Mesenchymal stem cell (in vitro differentiated cells and primary cell): Measurements from ENCODE around the gene KRTAP10-5.

Experiments
- DNase-seq: peaks from one replicate; pipeline ENCODE4 v3.0.0-alpha.2; 2013
- H2AFZ ChIP-seq: one replicate; pipeline ENCODE4 v1.6.1; 2013; ENCODE audit warnings: low read depth, mild to moderate bottlenecking, control low read depth, inconsistent platforms, low read length, moderate library complexity
- H2AK5ac ChIP-seq: 2 replicates; pipeline ENCODE4 v1.6.1; 2013; ENCODE audit warnings: low read length, moderate library complexity, mild to moderate bottlenecking, inconsistent platforms; ENCODE audit not compliant: severe bottlenecking
- H2BK120ac ChIP-seq: one replicate; pipeline ENCODE4 v1.6.1; 2013; ENCODE audit warnings: low read depth, mild to moderate bottlenecking, inconsistent platforms, low read length, moderate library complexity
- H2BK12ac ChIP-seq, 2 experiments: one replicate each; pipeline ENCODE4 v1.6.1; 2013; ENCODE audit warnings: inconsistent platforms in 2 of 2, low read length in 2 of 2, mild to moderate bottlenecking in 2 of 2, moderate library complexity in 2 of 2, control low read depth in 1 of 2
- H2BK15ac ChIP-seq: one replicate; pipeline ENCODE4 v1.6.1; 2013; ENCODE audit warnings: mild to moderate bottlenecking, low read depth, inconsistent platforms; ENCODE audit not compliant: poor library complexity, severe bottlenecking
- H2BK5ac ChIP-seq: 2 replicates; pipeline ENCODE4 v1.6.1; 2013; ENCODE audit warnings: low read depth, mild to moderate bottlenecking, low read length, control low read depth, inconsistent platforms; ENCODE audit not compliant: poor library complexity, severe bottlenecking
- H3K14ac ChIP-seq, 2 experiments: one replicate each; pipeline ENCODE4 v1.6.1; 2013; ENCODE audit warnings: inconsistent platforms in 2 of 2, low read length in 2 of 2, control low read depth in 1 of 2, mild to moderate bottlenecking in 1 of 2, moderate library complexity in 1 of 2
- H3K18ac ChIP-seq, 2 experiments: one replicate each; pipeline ENCODE4 v1.6.1; 2013; ENCODE audit warnings: inconsistent platforms in 2 of 2, low read length in 2 of 2, control low read depth in 1 of 2, low read depth in 1 of 2, mild to moderate bottlenecking in 1 of 2
- H3K23ac ChIP-seq, 2 experiments: one replicate each; pipeline ENCODE4 v1.6.1; 2013; ENCODE audit warnings: inconsistent platforms in 2 of 2, low read length in 2 of 2, mild to moderate bottlenecking in 2 of 2, moderate library complexity in 2 of 2, control low read depth in 1 of 2
- H3K27ac ChIP-seq: 2 replicates; pipeline ENCODE4 v1.5.1; 2013; ENCODE audit warnings: mild to moderate bottlenecking, moderate library complexity, low read length, control low read depth, inconsistent platforms; ENCODE audit not compliant: poor library complexity, severe bottlenecking
- H3K27me3 ChIP-seq, 2 experiments: 2 replicates each; pipeline versions ENCODE4 v1.6.1 to v1.7.0; 2013; ENCODE audit warnings: low read length in 2 of 2, mild to moderate bottlenecking in 2 of 2, moderate library complexity in 2 of 2, control low read depth in 1 of 2, inconsistent platforms in 1 of 2; ENCODE audit not compliant: control insufficient read depth in 1 of 2, insufficient read depth in 1 of 2
- H3K36me3 ChIP-seq, 2 experiments: 2 replicates each; pipeline versions ENCODE4 v1.6.1 to v1.7.0; 2013; ENCODE audit warnings: low read length in 2 of 2, control low read depth in 1 of 2, inconsistent platforms in 1 of 2, low read depth in 1 of 2, mild to moderate bottlenecking in 1 of 2; ENCODE audit not compliant: insufficient read depth in 2 of 2, control insufficient read depth in 1 of 2
- H3K4ac ChIP-seq, 2 experiments: one replicate each; pipeline ENCODE4 v1.6.1; 2013; ENCODE audit warnings: inconsistent platforms in 2 of 2, low read length in 2 of 2, mild to moderate bottlenecking in 2 of 2, moderate library complexity in 2 of 2, control low read depth in 1 of 2, low read depth in 1 of 2
- H3K4me1 ChIP-seq: 2 replicates; pipeline ENCODE4 v1.6.1; 2013; ENCODE audit warnings: low read depth, low read length, control low read depth; ENCODE audit not compliant: control insufficient read depth, insufficient read depth
- H3K4me2 ChIP-seq: 2 replicates; pipeline ENCODE4 v1.6.1; 2013; ENCODE audit warnings: low read length, mild to moderate bottlenecking, inconsistent platforms; ENCODE audit not compliant: poor library complexity, severe bottlenecking
- H3K4me3 ChIP-seq, 2 experiments: 2 replicates each; pipeline versions ENCODE4 v1.5.1 to v1.7.0; 2013; ENCODE audit warnings: low read length in 2 of 2, mild to moderate bottlenecking in 2 of 2, control low read depth in 1 of 2, low read depth in 1 of 2; ENCODE audit not compliant: insufficient read depth in 1 of 2
- H3K79me1 ChIP-seq: replicated peaks from 2 replicates; pipeline ENCODE4 v1.6.1; 2013; ENCODE audit warnings: mild to moderate bottlenecking, control low read depth, low read length, inconsistent platforms; ENCODE audit not compliant: poor library complexity, severe bottlenecking
- H3K9ac ChIP-seq: 2 replicates; pipeline ENCODE4 v1.7.0; 2013; ENCODE audit warnings: mild to moderate bottlenecking, low read length, moderate library complexity
- H3K9me3 ChIP-seq: 2 replicates; pipeline ENCODE4 v1.7.0; 2013; ENCODE audit warnings: mild to moderate bottlenecking, low read length; ENCODE audit not compliant: control insufficient read depth
- H4K8ac ChIP-seq: one replicate; pipeline ENCODE4 v1.6.1; 2013; ENCODE audit warnings: inconsistent platforms, mild to moderate bottlenecking, low read length, moderate library complexity
- H4K91ac ChIP-seq: one replicate; pipeline ENCODE4 v1.6.1; 2013; ENCODE audit warnings: mild to moderate bottlenecking, low read length, inconsistent platforms
- WGBS: methylation state at CpG from one replicate; pipeline ENCODE4 v1.1.7; 2013; ENCODE audit warnings: mixed read lengths; 5-methylcytosine and 5-hydroxymethylcytosine counted together

Gene KRTAP10-5

DNA sequence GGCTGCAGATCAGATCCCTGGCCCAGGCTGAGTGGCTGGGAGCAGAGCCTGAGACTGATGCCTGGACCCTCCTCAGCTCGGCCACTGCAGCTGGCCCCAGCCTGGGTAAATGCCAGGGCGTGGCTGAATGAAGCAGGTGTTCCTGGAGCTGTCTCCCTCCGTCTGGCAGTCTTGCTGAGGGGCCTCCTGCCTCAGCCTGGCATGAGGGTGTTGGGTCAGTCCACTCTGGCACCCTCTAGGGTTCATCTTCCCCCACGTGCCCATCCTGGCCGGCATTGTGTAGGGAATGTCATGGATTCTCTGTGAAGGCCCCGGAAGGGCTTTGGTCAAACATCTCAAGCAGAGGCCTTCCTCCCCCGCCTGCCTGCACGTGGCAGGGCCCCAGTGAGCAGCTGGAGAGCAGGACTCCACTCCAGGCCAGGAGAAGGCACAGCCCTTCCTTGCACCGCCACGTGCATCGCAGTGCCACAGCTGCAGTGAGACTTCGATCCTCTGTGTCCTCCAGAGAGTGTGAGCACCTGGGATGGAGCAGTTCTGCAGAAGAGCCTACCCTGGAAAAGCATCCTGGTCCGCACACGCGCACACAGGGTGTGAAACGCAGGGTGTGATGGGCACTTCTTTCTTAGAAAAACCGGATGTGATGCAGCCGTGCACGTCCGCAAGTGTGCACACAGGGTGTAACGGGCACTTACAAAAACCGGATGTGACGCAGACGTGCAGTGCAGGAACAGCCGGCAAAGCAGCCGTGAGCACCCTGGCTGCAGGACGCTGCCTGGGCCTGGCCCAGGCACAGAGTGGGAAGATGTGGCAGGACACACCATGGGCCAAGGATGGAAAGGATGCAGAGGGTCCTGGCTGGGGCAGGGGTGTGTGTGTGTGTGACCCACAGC, 11.5 kb downstream of the KRTAP10-5 start:
- no peak overlapping the region for H2BK120ac ChIP-seq
- no peak overlapping the region for H3K4me2 ChIP-seq
- H3K4me3 ChIP-seq, result no peak overlapping the region
- peaks cover 27% of the 10 kb centered on the region for H3K9me3 ChIP-seq
- no peak overlapping the region for H2BK5ac ChIP-seq
- no peak overlapping the region for H2BK15ac ChIP-seq
- H3K36me3 ChIP-seq, result no peaks in the 10 kb centered on the region
- H4K8ac ChIP-seq, result no peak overlapping the region
- DNase-seq, result no peak
- H2AK5ac ChIP-seq, result no peak overlapping the region
- no peak overlapping the region for H3K18ac ChIP-seq
- H4K91ac ChIP-seq, result no peak overlapping the region
- no peak overlapping the region for H3K9ac ChIP-seq
- no peak overlapping the region for H3K27ac ChIP-seq
- no peaks in the 10 kb centered on the region for H3K79me1 ChIP-seq
- no peaks in the 10 kb centered on the region for H3K27me3 ChIP-seq
- no peak overlapping the region for H2BK12ac ChIP-seq
- no peaks in the 10 kb centered on the region for H3K4me1 ChIP-seq
- WGBS, result 79% methylated on average over 27 of the region's 27 CpGs
- no peak overlapping the region for H3K4ac ChIP-seq
- H3K14ac ChIP-seq, result no peak overlapping the region
- no peak overlapping the region for H2AFZ ChIP-seq
- no peak overlapping the region for H3K23ac ChIP-seq

- Histone ChIP-seq H4K8ac (no peak overlapping the region), H3K9me3 (peaks cover 30% of the 10 kb centered on the region), H3K4me1 (no peaks in the 10 kb centered on the region), H3K79me1 (no peaks in the 10 kb centered on the region), H2AK5ac (no peak overlapping the region), H3K18ac (no peak overlapping the region), H3K14ac (no peak overlapping the region), H2BK15ac (no peak overlapping the region), H2BK120ac (no peak overlapping the region), H3K9ac (no peak overlapping the region), H2AFZ (no peak overlapping the region), H3K23ac (no peak overlapping the region), H3K4me2 (no peak overlapping the region), H3K27me3 (no peaks in the 10 kb centered on the region), H3K4ac (no peak overlapping the region), H4K91ac (no peak overlapping the region), H3K27ac (no peak overlapping the region), H2BK12ac (no peak overlapping the region), H2BK5ac (no peak overlapping the region), H3K36me3 (no peaks in the 10 kb centered on the region), H3K4me3 (no peak overlapping the region)
- WGBS, result 83% methylated on average over 12 of the region's 12 CpGs
- DNase-seq, result no peak
These were observed 12.1 kb downstream of the KRTAP10-5 start for GRCh38 chr21:44568261-44568660.

DNA sequence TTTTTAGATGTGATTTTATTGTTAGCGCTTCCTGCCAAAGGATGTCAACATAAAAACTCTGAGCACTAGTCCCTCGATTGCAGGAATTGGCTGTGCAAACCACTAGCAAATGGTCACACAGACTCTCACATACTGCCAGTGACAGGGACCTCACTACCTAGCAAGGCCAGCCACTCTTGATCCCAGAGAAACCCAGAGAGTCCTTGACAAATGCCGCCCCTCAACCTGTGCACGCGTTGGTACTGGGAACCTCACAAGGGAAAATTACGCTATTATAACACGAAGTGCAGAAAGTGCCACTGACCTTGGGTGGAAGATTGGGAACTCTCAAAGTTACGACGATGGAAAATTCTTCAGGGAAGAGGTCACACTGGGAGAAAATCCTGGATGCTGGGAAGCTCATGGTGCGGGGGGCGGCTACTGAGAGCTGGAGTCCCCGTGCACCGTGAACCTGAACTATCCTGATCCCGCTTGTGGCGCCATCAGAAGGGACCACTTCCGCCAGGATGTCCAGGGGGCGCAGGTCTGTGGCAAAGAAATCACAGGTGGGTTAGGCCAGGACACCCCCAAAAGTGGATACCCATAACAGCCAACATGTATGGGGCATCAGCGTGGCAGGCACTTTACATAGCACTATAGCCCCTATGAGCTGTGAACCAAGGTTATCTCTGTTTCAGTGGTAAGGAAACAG, 12.8 kb downstream of the KRTAP10-5 start:
- Histone ChIP-seq H3K4me3 (no peak overlapping the region), H3K79me1 (no peaks in the 10 kb centered on the region), H4K91ac (no peak overlapping the region), H3K23ac (no peak overlapping the region), H2AK5ac (no peak overlapping the region), H3K18ac (no peak overlapping the region), H3K4me1 (no peaks in the 10 kb centered on the region), H4K8ac (no peak overlapping the region), H3K14ac (no peak overlapping the region), H2BK15ac (no peak overlapping the region), H3K27ac (no peak overlapping the region), H3K4ac (no peak overlapping the region), H3K4me2 (no peak overlapping the region), H2BK120ac (no peak overlapping the region), H3K36me3 (no peaks in the 10 kb centered on the region), H2BK12ac (no peak overlapping the region), H3K9ac (no peak overlapping the region), H3K27me3 (no peaks in the 10 kb centered on the region), H2AFZ (no peak overlapping the region), H2BK5ac (no peak overlapping the region), H3K9me3 (peaks cover 36% of the 10 kb centered on the region)
- no peak for DNase-seq
- 92% methylated on average over 18 of the region's 18 CpGs for WGBS

DNA sequence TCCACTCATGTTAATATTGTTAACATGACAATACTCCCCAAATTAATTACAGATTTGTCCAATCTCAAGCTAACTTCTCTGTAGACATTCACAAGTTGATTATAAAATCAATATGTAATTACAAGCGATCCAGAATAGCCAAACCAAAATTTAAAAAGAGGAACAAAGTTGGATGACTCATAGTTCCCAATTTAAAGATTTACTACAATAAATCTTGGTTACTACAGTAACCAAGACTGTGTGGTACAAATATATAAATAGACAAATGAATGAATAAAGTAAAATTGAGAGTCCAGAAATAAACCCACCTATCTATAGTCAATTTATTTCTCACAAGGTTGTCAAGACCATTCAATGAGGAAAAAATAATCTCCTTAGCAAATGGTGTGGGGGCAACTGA, 14.0 kb downstream of the KRTAP10-5 start:
- no peak overlapping the region for H2BK5ac ChIP-seq
- H3K18ac ChIP-seq, result no peak overlapping the region
- no peak overlapping the region for H2BK12ac ChIP-seq
- no CpG with 5 or more reads among the region's 1 CpG for WGBS
- no peaks in the 10 kb centered on the region for H3K4me1 ChIP-seq
- H3K27ac ChIP-seq, result no peak overlapping the region
- H3K4me3 ChIP-seq, result no peak overlapping the region
- H2BK120ac ChIP-seq, result no peak overlapping the region
- H2AK5ac ChIP-seq, result no peak overlapping the region
- H4K91ac ChIP-seq, result no peak overlapping the region
- DNase-seq, result no peak
- no peak overlapping the region for H3K14ac ChIP-seq
- no peaks in the 10 kb centered on the region for H3K79me1 ChIP-seq
- no peak overlapping the region for H3K9ac ChIP-seq
- no peaks in the 10 kb centered on the region for H3K27me3 ChIP-seq
- no peak overlapping the region for H4K8ac ChIP-seq
- no peak overlapping the region for H3K4me2 ChIP-seq
- H2BK15ac ChIP-seq, result no peak overlapping the region
- no peak overlapping the region for H3K4ac ChIP-seq
- H3K9me3 ChIP-seq, result peaks cover 30% of the 10 kb centered on the region
- no peaks in the 10 kb centered on the region for H3K36me3 ChIP-seq
- no peak overlapping the region for H2AFZ ChIP-seq
- H3K23ac ChIP-seq, result no peak overlapping the region
